Body of pancreas (tissue), 4 donors: ENCODE data around the gene CADPS.

Source experiments
- CTCF ChIP-seq, 7 experiments: fragments of 450-650 bp in 4 of 7; fragments of 200-600 bp in 3 of 7; sonication (generic) in 3 of 7; IDR thresholded peaks; one replicate each; pipeline ENCODE4 v1.5.1; 2016 to 2019; ENCODE audit warnings: antibody characterized with exemption in 7 of 7
- POLR2A ChIP-seq, 3 donors: fragments of 450-650 bp; IDR thresholded peaks; one replicate each; pipeline ENCODE4 v1.6.1; 2016; ENCODE audit warnings: antibody characterized with exemption in 3 of 3, mild to moderate bottlenecking in 2 of 3

GRCh38 chr3:62584636-62585035, 290.6 kb downstream of the CADPS start:
- no peak for TF ChIP-seq CTCF (IDR thresholded peaks at IDR 0.05)
- no peak for TF ChIP-seq POLR2A (IDR thresholded peaks at IDR 0.05)
